Measurements from ENCODE around the gene KCNN4.

GRCh38 chr19:43789029-43789428 lies 8.3 kb upstream of the KCNN4 start:
- TF ChIP-seq CTCF (IDR thresholded peaks at IDR 0.05 in 2 of 3, conservative IDR thresholded peaks at IDR 0.05 in 1 of 3; ENCODE audit: control insufficient read depth in 2 of 3, extremely low read depth in 1 of 3, insufficient read depth in 1 of 3, low read depth in 3 of 3, low read length in 3 of 3) (no peak), MYB (IDR thresholded peaks at IDR 0.05; ENCODE audit: borderline replicate concordance, low read depth, low read length) (no peak), NFYB (IDR thresholded peaks at IDR 0.05; ENCODE audit: insufficient read depth, low read depth, low read length) (no peak), NRF1 (conservative IDR thresholded peaks at IDR 0.05; ENCODE audit: low read depth, low read length) (no peak), ZBTB40 (IDR thresholded peaks at IDR 0.05; ENCODE audit: borderline replicate concordance) (peak; percentile 67), IRF3 (IDR thresholded peaks at IDR 0.05) (no peak), EZH2 (IDR thresholded peaks at IDR 0.05; ENCODE audit: borderline replicate concordance, control insufficient read depth, low read depth, low read length) (no peak), RCOR1 (conservative IDR thresholded peaks at IDR 0.05; ENCODE audit: low read depth, low read length) (no peak), RAD51 (IDR thresholded peaks at IDR 0.05) (no peak), MYC (IDR thresholded peaks at IDR 0.05; ENCODE audit: insufficient read depth, insufficient read length, insufficient replicate concordance, low read length, severe bottlenecking) (no peak), RBBP5 (conservative IDR thresholded peaks at IDR 0.05) (no peak)
